Measurements from ENCODE around the gene CACNA1C. TPM values are rescaled to one million over a fixed set of nuclear protein-coding genes. Genes with fewer than 3 reads are reported as not detected.

CACNA1C gene
- total RNA-seq, 2 experiments from 2014 or later: 0.05 to 0.08 TPM

- Histone ChIP-seq H3K4me1 (ENCODE audit: insufficient read depth, low read length) (no peaks in the 10 kb centered on the region), H3K27me3 (ENCODE audit: control insufficient read depth in 1 of 2, insufficient read depth in 2 of 2, low read length in 2 of 2) (peaks cover 0 to 4% of the 10 kb centered on the region in 2 experiments), H3K27ac (ENCODE audit: low read depth in 1 of 2, low read length in 2 of 2) (no peak overlapping the region), H3K4me3 (ENCODE audit: low read length) (no peak overlapping the region), H3K36me3 (ENCODE audit: insufficient read depth, low read length) (no peaks in the 10 kb centered on the region), H3K9me3 (ENCODE audit: control insufficient read depth in 1 of 2, insufficient read depth in 1 of 2, low read length in 2 of 2) (no peaks in the 10 kb centered on the region)
- Mint-ChIP-seq H3K9me3 (no peaks in the 10 kb centered on the region), H3K36me3 (ENCODE audit: low read depth) (no peaks in the 10 kb centered on the region), H3K27me3 (no peaks in the 10 kb centered on the region), H3K4me1 (ENCODE audit: low read depth) (no peaks in the 10 kb centered on the region), H3K4me3 (no peak overlapping the region), H3K27ac (no peak overlapping the region)
- TF ChIP-seq, protein P1, sequence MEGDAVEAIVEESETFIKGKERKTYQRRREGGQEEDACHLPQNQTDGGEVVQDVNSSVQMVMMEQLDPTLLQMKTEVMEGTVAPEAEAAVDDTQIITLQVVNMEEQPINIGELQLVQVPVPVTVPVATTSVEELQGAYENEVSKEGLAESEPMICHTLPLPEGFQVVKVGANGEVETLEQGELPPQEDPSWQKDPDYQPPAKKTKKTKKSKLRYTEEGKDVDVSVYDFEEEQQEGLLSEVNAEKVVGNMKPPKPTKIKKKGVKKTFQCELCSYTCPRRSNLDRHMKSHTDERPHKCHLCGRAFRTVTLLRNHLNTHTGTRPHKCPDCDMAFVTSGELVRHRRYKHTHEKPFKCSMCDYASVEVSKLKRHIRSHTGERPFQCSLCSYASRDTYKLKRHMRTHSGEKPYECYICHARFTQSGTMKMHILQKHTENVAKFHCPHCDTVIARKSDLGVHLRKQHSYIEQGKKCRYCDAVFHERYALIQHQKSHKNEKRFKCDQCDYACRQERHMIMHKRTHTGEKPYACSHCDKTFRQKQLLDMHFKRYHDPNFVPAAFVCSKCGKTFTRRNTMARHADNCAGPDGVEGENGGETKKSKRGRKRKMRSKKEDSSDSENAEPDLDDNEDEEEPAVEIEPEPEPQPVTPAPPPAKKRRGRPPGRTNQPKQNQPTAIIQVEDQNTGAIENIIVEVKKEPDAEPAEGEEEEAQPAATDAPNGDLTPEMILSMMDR (IDR thresholded peaks at IDR 0.05): no peak
- intact Hi-C loops (cut with DNase I, micrococcal nuclease): no loop called here
- no peak for ATAC-seq (ENCODE audit: poor library complexity)
- ChIA-PET POLR2A (no interaction called here), CTCF (no interaction called here)
- no peak for DNase-seq
Measured at GRCh38 chr12:2248087-2248900, 195.5 kb downstream of the CACNA1C start.

- no peak overlapping the region for H3K27ac Mint-ChIP-seq
Measured at GRCh38 chr12:2248901-2249381, 196.2 kb downstream of the CACNA1C start.

GRCh38 chr12:2250797-2251196 lies 198.0 kb downstream of the CACNA1C start:
- intact Hi-C loops (cut with DNase I, micrococcal nuclease): no loop called here
- DNase-seq: no peak
- no peak overlapping the region for H3K4me3 Mint-ChIP-seq
- Histone ChIP-seq H3K4me3 (ENCODE audit: low read length) (no peak overlapping the region), H3K4me1 (ENCODE audit: insufficient read depth, low read length) (no peaks in the 10 kb centered on the region), H3K27me3 (ENCODE audit: control insufficient read depth in 1 of 2, insufficient read depth in 2 of 2, low read length in 2 of 2) (peaks cover 0 to 2% of the 10 kb centered on the region in 2 experiments), H3K9me3 (ENCODE audit: control insufficient read depth in 1 of 2, insufficient read depth in 1 of 2, low read length in 2 of 2) (no peaks in the 10 kb centered on the region), H3K36me3 (ENCODE audit: insufficient read depth, low read length) (no peaks in the 10 kb centered on the region), H3K27ac (ENCODE audit: low read depth in 1 of 2, low read length in 2 of 2) (no peak overlapping the region)
- TF ChIP-seq, protein P1 (IDR thresholded peaks at IDR 0.05): no peak
- CTCF ChIA-PET: no interaction called here
- no peaks in the 10 kb centered on the region for H3K36me3 Mint-ChIP-seq (ENCODE audit: low read depth)
- no peaks in the 10 kb centered on the region for H3K27me3 Mint-ChIP-seq
- ATAC-seq (ENCODE audit: poor library complexity): no peak
- POLR2A ChIA-PET: no interaction called here
- no peaks in the 10 kb centered on the region for H3K9me3 Mint-ChIP-seq
- H3K27ac Mint-ChIP-seq: no peak overlapping the region
- H3K4me1 Mint-ChIP-seq (ENCODE audit: low read depth): no peaks in the 10 kb centered on the region

More at GRCh38 chr12:2248901-2249381, 196.2 kb downstream of the CACNA1C start:
- Mint-ChIP-seq H3K27me3 (no peaks in the 10 kb centered on the region), H3K9me3 (no peaks in the 10 kb centered on the region), H3K36me3 (ENCODE audit: low read depth) (no peaks in the 10 kb centered on the region), H3K4me1 (ENCODE audit: low read depth) (no peaks in the 10 kb centered on the region), H3K4me3 (no peak overlapping the region)
- ATAC-seq (ENCODE audit: poor library complexity): no peak
- Histone ChIP-seq H3K9me3 (ENCODE audit: control insufficient read depth in 1 of 2, insufficient read depth in 1 of 2, low read length in 2 of 2) (no peaks in the 10 kb centered on the region), H3K27me3 (ENCODE audit: control insufficient read depth in 1 of 2, insufficient read depth in 2 of 2, low read length in 2 of 2) (peaks cover 0 to 4% of the 10 kb centered on the region in 2 experiments), H3K27ac (ENCODE audit: low read depth in 1 of 2, low read length in 2 of 2) (no peak overlapping the region), H3K4me1 (ENCODE audit: insufficient read depth, low read length) (no peaks in the 10 kb centered on the region), H3K4me3 (ENCODE audit: low read length) (no peak overlapping the region), H3K36me3 (ENCODE audit: insufficient read depth, low read length) (no peaks in the 10 kb centered on the region)
- TF ChIP-seq, protein P1 (IDR thresholded peaks at IDR 0.05): no peak
- intact Hi-C loops (cut with DNase I, micrococcal nuclease): no loop called here
- DNase-seq: peak in 1 of 14 experiments; percentile 15
- CTCF ChIA-PET: no interaction called here
- POLR2A ChIA-PET: no interaction called here

Data from CD4-positive, alpha-beta T cell (primary cell).